Stimulated activated naive B cell treated with anti-CD40 and anti-IgM and Interleukin-4, amounts not matched to agents 10 μg/mL and 1 μg/mL and 100 μg/mL, for 72 hours (primary cell): ENCODE results near the gene POPDC2.
"Not testable (repeated sequence)": the region's sequence is repeated elsewhere in the genome, so short reads cannot be mapped to it uniquely, and the experiment has no call there.

Experiments used
- ATAC-seq, 2 donors: fragments of 150-1000 bp; cut with Tn5 transposase; replicated peaks; 2 replicates each; pipeline ENCODE4 v1.10.0; 2021; ENCODE audit warnings: moderate library complexity in 1 of 2
- DNase-seq: peaks from one replicate; pipeline ENCODE4 v3.0.0; 2021
- H3K27ac Mint-ChIP-seq: one replicate; pipeline ENCODE4 v1.8.0; 2022; ENCODE audit warnings: mild to moderate bottlenecking, mixed read lengths
- H3K27me3 Mint-ChIP-seq, 2 donors: one replicate each; pipeline ENCODE4 v1.8.0; 2022; ENCODE audit warnings: mixed read lengths in 2 of 2
- H3K36me3 Mint-ChIP-seq, 2 donors: one replicate each; pipeline ENCODE4 v1.8.0; 2022; ENCODE audit warnings: mixed read lengths in 2 of 2, mild to moderate bottlenecking in 1 of 2
- H3K4me1 Mint-ChIP-seq, 2 donors: one replicate each; pipeline ENCODE4 v1.8.0; 2022; ENCODE audit warnings: mixed read lengths in 2 of 2, mild to moderate bottlenecking in 1 of 2
- H3K4me3 Mint-ChIP-seq, 2 donors: one replicate each; pipeline ENCODE4 v1.8.0; 2022; ENCODE audit warnings: mild to moderate bottlenecking in 2 of 2, mixed read lengths in 2 of 2, moderate library complexity in 1 of 2
- H3K9me3 Mint-ChIP-seq, 2 donors: one replicate each; pipeline ENCODE4 v1.8.0; 2022; ENCODE audit warnings: mixed read lengths in 2 of 2, mild to moderate bottlenecking in 1 of 2

The POPDC2 gene

GRCh38 chr3:119660474-119661440, at the start of gene POPDC2:
POPDC2 (minus strand) TSS chr3:119660589; CDS start chr3:119660423, 166 bp downstream.
- DNase-seq (no peak), ATAC-seq (no peak)
- H3K9me3 Mint-ChIP-seq: peaks cover 0 to 1% of the 10 kb centered on the region in 2 donors
- H3K27me3 Mint-ChIP-seq: no peaks in the 10 kb centered on the region
- peak within 1 kb of the TSS; percentile 39 for H3K27ac Mint-ChIP-seq
- no peak within 1 kb of the TSS for H3K4me3 Mint-ChIP-seq
- peaks cover 44 to 66% of the 10 kb centered on the region in 2 donors for H3K36me3 Mint-ChIP-seq
- H3K4me1 Mint-ChIP-seq: peaks cover 36 to 52% of the 10 kb centered on the region in 2 donors

- Mint-ChIP-seq H3K4me1 (peaks cover 16 to 35% of the 10 kb centered on the region in 2 donors), H3K27ac (no peak overlapping the region)
Observed at GRCh38 chr3:119703820-119704531, 43.6 kb upstream of the POPDC2 start.

DNA sequence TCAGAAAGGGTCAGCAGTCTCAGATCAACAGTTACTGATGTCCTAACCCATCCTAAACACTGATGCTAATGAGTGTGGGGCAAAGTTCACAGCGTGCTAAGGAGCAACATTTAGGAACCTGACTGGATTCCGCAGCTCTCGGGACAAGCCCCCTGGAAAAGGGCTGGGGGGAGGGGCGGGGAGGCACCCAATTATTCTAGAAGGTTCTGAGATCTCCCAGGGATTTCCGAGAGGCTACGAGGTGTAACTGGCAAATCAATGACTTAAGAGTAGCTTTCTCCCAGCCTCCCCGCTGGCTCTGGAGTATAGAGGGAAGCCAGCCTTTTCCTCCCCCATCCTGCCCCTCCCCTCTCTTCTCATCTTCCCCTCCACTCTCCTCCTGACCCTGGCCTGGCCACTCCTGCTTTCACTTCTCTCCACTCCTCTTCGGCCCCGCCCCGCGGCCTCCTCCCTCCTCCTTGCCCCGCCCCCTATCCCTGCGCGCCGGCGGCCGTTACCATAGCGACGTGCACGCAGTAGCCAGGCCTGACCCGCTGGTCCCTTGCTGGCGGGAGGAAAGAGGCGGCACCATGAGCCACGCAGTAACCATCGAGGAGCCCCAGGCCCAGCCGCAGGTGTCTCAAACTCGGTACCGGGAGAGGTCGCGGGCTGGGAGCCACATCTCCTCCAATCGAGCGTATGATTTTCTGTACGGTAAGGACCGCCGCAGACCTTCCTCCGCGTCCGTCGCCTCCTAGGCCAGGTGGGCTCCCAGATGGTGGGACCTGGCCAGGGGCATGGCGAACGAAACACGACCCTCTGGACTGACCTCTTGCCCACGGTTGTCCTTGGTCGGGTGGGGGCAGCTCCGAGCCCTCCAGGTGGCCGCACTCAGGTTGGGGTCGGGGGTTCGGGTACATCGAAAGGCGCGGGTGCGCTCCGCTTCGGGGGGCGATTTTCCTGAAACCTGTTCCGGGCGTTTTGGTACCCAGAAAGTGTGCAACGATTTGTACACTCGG, 42.4 kb upstream of the POPDC2 start, which contains the start of gene CFAP91:
Gene CFAP91 (plus strand): TSS at position 493 of the 998 bp plus-strand sequence. CDS start 77 bp downstream, at position 570.
- no peaks in the 10 kb centered on the region for H3K27me3 Mint-ChIP-seq
- peak within 1 kb of the TSS; percentile 81 to 83 for H3K4me3 Mint-ChIP-seq
- H3K36me3 Mint-ChIP-seq: peaks cover 5 to 7% of the 10 kb centered on the region in 2 donors
- ATAC-seq (peak; percentile 93 to 96), DNase-seq (peak; percentile 87)
- H3K4me1 Mint-ChIP-seq: peaks cover 16 to 35% of the 10 kb centered on the region in 2 donors
- peaks cover 7 to 10% of the 10 kb centered on the region in 2 donors for H3K9me3 Mint-ChIP-seq
- H3K27ac Mint-ChIP-seq: peak within 1 kb of the TSS; percentile 25

More at GRCh38 chr3:119703820-119704531, 43.6 kb upstream of the POPDC2 start:
- DNase-seq (no peak), ATAC-seq (no peak)
- peaks cover 7 to 10% of the 10 kb centered on the region in 2 donors for H3K9me3 Mint-ChIP-seq
- peaks cover 5 to 7% of the 10 kb centered on the region in 2 donors for H3K36me3 Mint-ChIP-seq
- H3K27me3 Mint-ChIP-seq: no peaks in the 10 kb centered on the region
- peak overlapping the region; percentile 81 to 83 for H3K4me3 Mint-ChIP-seq

GRCh38 chr3:119700920-119701734, 40.7 kb upstream of the POPDC2 start:
- DNase-seq (no peak), ATAC-seq (peak; percentile 1 to 8)
- Mint-ChIP-seq H3K4me3 (peak overlapping the region; percentile 15 to 37), H3K4me1 (peaks cover 24 to 44% of the 10 kb centered on the region in 2 donors), H3K9me3 (peaks cover 7 to 10% of the 10 kb centered on the region in 2 donors), H3K27ac (peak overlapping the region; percentile 96), H3K36me3 (peaks cover 5 to 7% of the 10 kb centered on the region in 2 donors), H3K27me3 (no peaks in the 10 kb centered on the region)

GRCh38 chr3:119700269-119700919, 40.0 kb upstream of the POPDC2 start:
- Mint-ChIP-seq H3K9me3 (peaks cover 7 to 10% of the 10 kb centered on the region in 2 donors), H3K36me3 (peaks cover 5 to 7% of the 10 kb centered on the region in 2 donors), H3K4me3 (peak overlapping the region; percentile 15 to 37), H3K27ac (peak overlapping the region; percentile 96), H3K27me3 (no peaks in the 10 kb centered on the region), H3K4me1 (peaks cover 24 to 44% of the 10 kb centered on the region in 2 donors)
- ATAC-seq: peak; percentile 43 to 53
- DNase-seq: peak; percentile 75

- Mint-ChIP-seq H3K27me3 (peaks cover 9 to 12% of the 10 kb centered on the region in 2 donors), H3K9me3 (peaks cover 7 to 10% of the 10 kb centered on the region in 2 donors), H3K27ac (peak overlapping the region; percentile 85), H3K4me3 (no peak overlapping the region), H3K4me1 (peaks cover 22 to 29% of the 10 kb centered on the region in 2 donors), H3K36me3 (peaks cover 5 to 7% of the 10 kb centered on the region in 2 donors)
- ATAC-seq: peak; percentile 66 to 75
- DNase-seq: peak; percentile 10
Observed at GRCh38 chr3:119697394-119697793, 37.0 kb upstream of the POPDC2 start.

- Mint-ChIP-seq H3K9me3 (peaks cover 0 to 5% of the 10 kb centered on the region in 2 donors), H3K36me3 (no peaks in the 10 kb centered on the region), H3K27ac (no peak overlapping the region), H3K4me1 (peaks cover 18 to 19% of the 10 kb centered on the region in 2 donors), H3K4me3 (no peak overlapping the region), H3K27me3 (peaks cover 9 to 17% of the 10 kb centered on the region in 2 donors)
- DNase-seq: no peak
- ATAC-seq: no peak
Observed at GRCh38 chr3:119695480-119695879, 35.1 kb upstream of the POPDC2 start.

- no peak overlapping the region for H3K27ac Mint-ChIP-seq
- H3K9me3 Mint-ChIP-seq: peaks cover 4 to 6% of the 10 kb centered on the region in 2 donors
- H3K4me1 Mint-ChIP-seq: peaks cover 0 to 3% of the 10 kb centered on the region in 2 donors
- H3K4me3 Mint-ChIP-seq: no peak overlapping the region
- peaks cover 16 to 33% of the 10 kb centered on the region in 2 donors for H3K27me3 Mint-ChIP-seq
- DNase-seq (no peak), ATAC-seq (no peak)
- peaks cover 5% of the 10 kb centered on the region in 2 donors for H3K36me3 Mint-ChIP-seq
Observed at GRCh38 chr3:119690043-119690656, 29.8 kb upstream of the POPDC2 start.

GRCh38 chr3:119683421-119683820, 23.0 kb upstream of the POPDC2 start:
- H3K9me3 Mint-ChIP-seq: peaks cover 4 to 6% of the 10 kb centered on the region in 2 donors
- no peak overlapping the region for H3K27ac Mint-ChIP-seq
- H3K27me3 Mint-ChIP-seq: peaks cover 8 to 16% of the 10 kb centered on the region in 2 donors
- H3K4me1 Mint-ChIP-seq: no peaks in the 10 kb centered on the region
- H3K4me3 Mint-ChIP-seq: no peak overlapping the region
- H3K36me3 Mint-ChIP-seq: peaks cover 5% of the 10 kb centered on the region in 2 donors
- DNase-seq (no peak), ATAC-seq (no peak)

- no peak for ATAC-seq
- H3K9me3 Mint-ChIP-seq: no peaks in the 10 kb centered on the region
- H3K4me1 Mint-ChIP-seq: peaks cover 6 to 12% of the 10 kb centered on the region in 2 donors
- no peak overlapping the region for H3K4me3 Mint-ChIP-seq
- H3K27me3 Mint-ChIP-seq: peaks cover 0 to 6% of the 10 kb centered on the region in 2 donors
- peaks cover 4 to 8% of the 10 kb centered on the region in 2 donors for H3K36me3 Mint-ChIP-seq
- H3K27ac Mint-ChIP-seq: peak overlapping the region; percentile 54
- DNase-seq: no peak
Observed at GRCh38 chr3:119681279-119681678, 20.9 kb upstream of the POPDC2 start.

DNA sequence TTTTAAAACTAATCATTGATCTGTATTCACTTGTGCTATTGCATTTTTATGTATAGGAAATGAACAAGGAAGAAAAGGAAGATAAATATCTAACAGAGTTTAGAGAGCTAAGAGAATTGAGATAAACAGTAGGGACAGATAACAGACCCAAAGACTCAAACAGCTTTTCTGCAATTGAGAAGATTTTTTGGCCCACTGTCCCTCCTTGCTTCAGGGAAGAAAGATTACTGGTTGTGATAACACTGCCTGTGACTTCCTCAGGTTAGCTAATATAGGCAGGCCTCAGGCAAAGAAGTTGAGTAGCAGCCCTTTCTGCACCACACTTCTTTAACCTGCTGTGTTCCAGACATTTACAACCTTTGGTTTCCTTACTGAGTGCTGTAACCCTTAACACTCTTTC, 19.5 kb upstream of the POPDC2 start:
- H3K36me3 Mint-ChIP-seq: peaks cover 9 to 21% of the 10 kb centered on the region in 2 donors
- no peak for ATAC-seq
- no peak overlapping the region for H3K27ac Mint-ChIP-seq
- H3K27me3 Mint-ChIP-seq: no peaks in the 10 kb centered on the region
- H3K9me3 Mint-ChIP-seq: no peaks in the 10 kb centered on the region
- H3K4me3 Mint-ChIP-seq: no peak overlapping the region
- peaks cover 10 to 26% of the 10 kb centered on the region in 2 donors for H3K4me1 Mint-ChIP-seq
- DNase-seq: no peak

DNA sequence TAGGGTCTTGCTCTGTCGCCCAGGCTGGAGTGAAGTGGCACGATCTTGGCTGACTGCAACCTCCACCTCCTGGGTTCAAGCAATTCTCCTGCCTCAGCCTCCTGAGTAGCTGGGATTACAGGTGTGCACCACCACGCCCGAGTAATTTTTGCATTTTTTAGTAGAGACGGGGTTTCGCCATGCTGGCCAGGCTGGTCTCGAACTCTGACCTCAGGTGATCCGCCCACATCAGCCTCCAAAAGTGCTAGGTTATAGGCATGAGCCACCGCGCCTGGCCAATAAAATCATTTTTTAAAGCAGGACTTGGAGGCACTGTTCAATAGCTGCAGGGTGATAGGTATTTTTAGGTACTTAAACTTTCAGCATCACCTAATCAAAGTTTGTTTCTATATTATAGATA, 17.8 kb upstream of the POPDC2 start:
- H3K27ac Mint-ChIP-seq, H3K27me3 Mint-ChIP-seq, ATAC-seq, H3K9me3 Mint-ChIP-seq, DNase-seq, H3K4me3 Mint-ChIP-seq: not testable (repeated sequence)
- Mint-ChIP-seq H3K4me1 (peaks cover 11 to 26% of the 10 kb centered on the region in 2 donors), H3K36me3 (peaks cover 13 to 27% of the 10 kb centered on the region in 2 donors)
